ENCODE results near the gene ARHGEF12.

GRCh38 chr11:120529214-120529613, 193.0 kb downstream of the ARHGEF12 start:
- TF ChIP-seq, protein P1, sequence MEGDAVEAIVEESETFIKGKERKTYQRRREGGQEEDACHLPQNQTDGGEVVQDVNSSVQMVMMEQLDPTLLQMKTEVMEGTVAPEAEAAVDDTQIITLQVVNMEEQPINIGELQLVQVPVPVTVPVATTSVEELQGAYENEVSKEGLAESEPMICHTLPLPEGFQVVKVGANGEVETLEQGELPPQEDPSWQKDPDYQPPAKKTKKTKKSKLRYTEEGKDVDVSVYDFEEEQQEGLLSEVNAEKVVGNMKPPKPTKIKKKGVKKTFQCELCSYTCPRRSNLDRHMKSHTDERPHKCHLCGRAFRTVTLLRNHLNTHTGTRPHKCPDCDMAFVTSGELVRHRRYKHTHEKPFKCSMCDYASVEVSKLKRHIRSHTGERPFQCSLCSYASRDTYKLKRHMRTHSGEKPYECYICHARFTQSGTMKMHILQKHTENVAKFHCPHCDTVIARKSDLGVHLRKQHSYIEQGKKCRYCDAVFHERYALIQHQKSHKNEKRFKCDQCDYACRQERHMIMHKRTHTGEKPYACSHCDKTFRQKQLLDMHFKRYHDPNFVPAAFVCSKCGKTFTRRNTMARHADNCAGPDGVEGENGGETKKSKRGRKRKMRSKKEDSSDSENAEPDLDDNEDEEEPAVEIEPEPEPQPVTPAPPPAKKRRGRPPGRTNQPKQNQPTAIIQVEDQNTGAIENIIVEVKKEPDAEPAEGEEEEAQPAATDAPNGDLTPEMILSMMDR (optimal IDR thresholded peaks at IDR 0.05 in 1 of 3, IDR thresholded peaks at IDR 0.05 in 1 of 3, conservative IDR thresholded peaks at IDR 0.05 in 1 of 3; ENCODE audit: extremely low read depth in 1 of 3, insufficient read depth in 2 of 3, low read length in 3 of 3): no peak
- TF ChIP-seq EZH2 (IDR thresholded peaks at IDR 0.05; ENCODE audit: low read length): no peak
